T-helper 1 cell treated with Interleukin-12 subunit alpha and Interleukin-12 subunit beta and Interleukin-4 antibody, amounts not matched to agents 30 ng/mL and 1 ng/mL, for 36 hours (primary cell): ENCODE data around the gene MAMLD1. TPM values are rescaled to one million over a fixed set of nuclear protein-coding genes. Genes with fewer than 3 reads are reported as not detected.

Experiments
- intact Hi-C: fragments of 100-400 bp; cut with micrococcal nuclease; formaldehyde crosslinking; loops from one replicate; pipeline ENCODE4 v1.15.1; 2024
- total RNA-seq: library from RNA; stranded (reverse); gene quantifications from 2 replicates; pipeline ENCODE4 v1.2.3, GENCODE V29; 2022

The MAMLD1 gene
- total RNA-seq, 1 donor from 2014 or later, result 20.7 TPM

GRCh38 chrX:150454508-150455214 is 91.5 kb downstream of the MAMLD1 start:
- intact Hi-C loops, result no loop called here

DNA sequence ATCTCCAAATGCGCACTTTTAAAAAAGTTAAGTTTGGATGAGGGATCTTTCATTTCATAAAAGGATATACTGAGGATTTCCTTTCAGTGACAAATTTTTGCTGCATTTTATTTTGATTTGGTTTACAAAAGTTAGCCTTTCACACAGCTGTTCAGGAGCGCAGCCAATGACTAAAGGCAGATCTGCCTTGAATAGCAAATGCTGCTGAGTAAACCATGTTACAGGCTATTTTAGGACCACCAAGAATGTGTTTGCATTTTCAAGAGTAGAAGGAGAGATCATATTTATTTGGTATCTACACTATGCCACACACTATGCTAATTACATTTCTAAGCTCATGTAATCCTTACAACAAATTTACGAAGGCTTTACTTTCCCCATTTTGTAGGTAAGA is 92.1 kb downstream of the MAMLD1 start:
- intact Hi-C loops, result no loop called here

- intact Hi-C loops, result no loop called here
These were observed 93.3 kb downstream of the MAMLD1 start for GRCh38 chrX:150456466-150456865.

GRCh38 chrX:150456941-150457340 is 93.8 kb downstream of the MAMLD1 start:
- intact Hi-C loops, result no loop called here

DNA sequence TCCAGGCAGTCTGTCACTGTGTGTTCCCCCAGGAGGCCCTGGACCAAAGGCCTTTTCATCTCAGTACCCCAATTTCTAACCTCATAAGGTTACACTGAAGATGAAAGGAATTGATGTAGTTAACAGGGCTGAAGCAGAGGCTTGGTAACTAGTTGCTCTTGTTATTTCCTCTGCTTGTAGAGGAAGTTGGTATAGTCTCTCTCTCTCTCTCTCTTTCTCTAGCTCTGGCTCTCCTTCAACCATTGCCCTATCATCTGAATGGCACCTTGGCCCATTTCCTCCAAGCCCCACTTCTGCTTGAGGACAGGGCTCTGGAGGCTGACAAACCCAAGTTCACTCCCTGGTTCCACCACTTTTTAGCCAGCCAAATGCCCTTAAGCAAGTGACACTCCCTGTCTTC is 96.1 kb downstream of the MAMLD1 start:
- intact Hi-C loops, result loop anchor here (1.0 kb wide), 1 partner anchor 20 kb away; no protein-coding TSS in a partner anchor

DNA sequence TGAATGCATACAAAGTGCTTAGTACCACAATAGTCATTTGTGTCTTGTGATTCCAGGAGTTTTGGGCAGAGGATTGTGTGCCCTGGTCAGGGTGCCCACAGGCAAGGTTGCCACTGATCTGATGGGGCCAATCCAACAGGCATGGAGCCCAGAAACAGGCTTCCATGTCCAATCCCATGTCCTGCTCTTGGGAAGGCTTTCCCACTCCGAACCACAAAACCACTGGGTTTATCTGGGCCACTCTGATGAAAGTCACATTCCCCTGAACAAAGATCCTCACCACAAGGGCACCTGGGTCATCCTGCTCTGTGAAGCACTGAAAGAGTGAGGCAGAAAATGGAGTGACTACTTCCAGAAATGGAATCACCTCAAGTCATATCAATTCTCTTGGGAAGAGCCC is 96.9 kb downstream of the MAMLD1 start:
- intact Hi-C loops, result no loop called here

GRCh38 chrX:150460781-150461180 is 97.7 kb downstream of the MAMLD1 start:
- intact Hi-C loops, result no loop called here

GRCh38 chrX:150463566-150463965 is 100.4 kb downstream of the MAMLD1 start:
- intact Hi-C loops, result no loop called here

- intact Hi-C loops, result no loop called here
These were observed 100.9 kb downstream of the MAMLD1 start for GRCh38 chrX:150464001-150464400.

DNA sequence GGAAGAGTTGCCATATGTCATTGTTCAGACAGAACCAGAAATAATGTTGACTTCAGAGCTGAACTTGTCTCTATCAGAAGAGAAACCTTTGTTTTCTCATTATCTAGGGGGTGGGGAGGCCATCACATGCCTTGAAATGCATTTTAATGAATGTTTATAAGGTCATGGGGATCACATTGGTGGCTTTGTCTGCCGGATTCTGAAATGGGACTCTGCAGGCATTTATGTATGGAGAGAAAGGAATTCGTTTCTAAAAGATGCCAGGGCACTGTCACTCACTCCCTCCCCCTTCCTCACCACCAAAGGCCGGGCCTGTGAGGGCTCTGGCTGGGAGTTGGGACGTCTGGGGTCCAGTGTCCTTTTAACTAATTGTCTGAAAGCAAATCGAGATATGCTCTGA is 102.2 kb downstream of the MAMLD1 start:
- intact Hi-C loops, result no loop called here

GRCh38 chrX:150465881-150466775 is 103.0 kb downstream of the MAMLD1 start:
- intact Hi-C loops, result no loop called here

DNA sequence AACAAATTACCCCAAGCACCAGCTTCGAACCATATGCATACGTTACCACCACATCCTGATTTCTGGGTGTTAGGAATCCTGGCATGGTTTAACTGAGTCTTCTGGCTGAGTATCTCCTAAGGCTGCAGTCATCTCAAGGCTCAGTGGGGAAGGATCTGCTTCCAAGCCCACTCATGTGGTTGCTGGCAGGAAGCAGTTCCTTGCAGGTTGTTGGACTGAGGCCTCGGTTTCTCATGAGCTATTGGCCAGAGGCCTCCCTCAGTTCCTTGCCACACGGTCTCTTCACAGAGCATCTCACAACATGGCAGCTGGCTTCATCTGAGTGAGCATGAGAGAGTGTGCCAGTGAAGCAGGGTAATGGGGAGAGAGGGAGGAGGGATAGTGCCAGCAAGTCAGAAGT is 109.2 kb downstream of the MAMLD1 start:
- intact Hi-C loops, result loop anchor here (10.0 kb wide), 1 partner anchor 268 kb away; no protein-coding TSS in a partner anchor

- intact Hi-C loops, result loop anchor here (10.0 kb wide), 1 partner anchor 269 kb away; no protein-coding TSS in a partner anchor
These were observed 110.3 kb downstream of the MAMLD1 start for GRCh38 chrX:150473371-150473770.

GRCh38 chrX:150475461-150475860 is 112.3 kb downstream of the MAMLD1 start:
- intact Hi-C loops, result loop anchor here (10.0 kb wide), 1 partner anchor 271 kb away; no protein-coding TSS in a partner anchor

GRCh38 chrX:150476164-150476699 is 113.1 kb downstream of the MAMLD1 start:
- intact Hi-C loops, result loop anchor here (10.0 kb wide), 1 partner anchor 271 kb away; no protein-coding TSS in a partner anchor

GRCh38 chrX:150477371-150477770 is 114.3 kb downstream of the MAMLD1 start:
- intact Hi-C loops, result loop anchor here (10.0 kb wide), 1 partner anchor 273 kb away; no protein-coding TSS in a partner anchor

GRCh38 chrX:150478496-150479492 is 115.7 kb downstream of the MAMLD1 start:
- intact Hi-C loops, result loop anchor here (1.0 to 10.0 kb wide), 5 partner anchors 19 to 540 kb away; partner anchors contain the start of genes EOLA2 and MTM1

DNA sequence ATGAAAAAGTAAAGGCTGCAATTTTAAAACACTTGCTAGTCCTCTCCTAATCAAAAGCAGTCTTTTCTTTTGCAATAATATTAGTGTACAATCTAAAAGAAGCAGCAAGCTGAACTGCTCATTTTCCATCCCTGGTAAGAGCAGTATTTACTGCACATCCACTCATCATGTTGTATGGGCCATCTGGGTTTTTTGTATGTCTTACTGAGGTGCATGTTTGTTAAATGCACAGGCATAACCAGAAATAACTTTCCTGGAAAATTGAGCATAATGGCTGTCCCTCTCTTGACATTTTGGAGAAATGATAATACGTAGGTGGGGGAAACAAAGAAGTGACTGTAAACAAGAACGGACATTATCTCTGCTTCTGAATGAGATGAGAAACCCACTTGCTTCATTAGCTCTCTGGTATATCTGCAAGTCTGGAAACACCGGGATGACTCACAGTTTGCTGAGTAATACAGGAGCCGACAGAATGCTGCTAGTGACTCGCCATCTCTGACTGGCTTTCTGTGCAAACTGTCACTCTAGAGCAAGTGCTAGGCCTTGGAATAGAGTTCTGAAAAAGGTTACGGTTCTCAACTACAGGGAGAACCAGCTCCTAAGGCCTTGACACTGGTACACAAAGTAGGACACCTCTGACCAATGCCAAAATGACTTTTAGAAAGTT is 119.6 kb downstream of the MAMLD1 start:
- intact Hi-C loops, result loop anchor here (1.0 to 10.0 kb wide), 6 partner anchors 116 to 519 kb away; partner anchors contain the start of genes CD99L2, HMGB3 and MAMLD1

DNA sequence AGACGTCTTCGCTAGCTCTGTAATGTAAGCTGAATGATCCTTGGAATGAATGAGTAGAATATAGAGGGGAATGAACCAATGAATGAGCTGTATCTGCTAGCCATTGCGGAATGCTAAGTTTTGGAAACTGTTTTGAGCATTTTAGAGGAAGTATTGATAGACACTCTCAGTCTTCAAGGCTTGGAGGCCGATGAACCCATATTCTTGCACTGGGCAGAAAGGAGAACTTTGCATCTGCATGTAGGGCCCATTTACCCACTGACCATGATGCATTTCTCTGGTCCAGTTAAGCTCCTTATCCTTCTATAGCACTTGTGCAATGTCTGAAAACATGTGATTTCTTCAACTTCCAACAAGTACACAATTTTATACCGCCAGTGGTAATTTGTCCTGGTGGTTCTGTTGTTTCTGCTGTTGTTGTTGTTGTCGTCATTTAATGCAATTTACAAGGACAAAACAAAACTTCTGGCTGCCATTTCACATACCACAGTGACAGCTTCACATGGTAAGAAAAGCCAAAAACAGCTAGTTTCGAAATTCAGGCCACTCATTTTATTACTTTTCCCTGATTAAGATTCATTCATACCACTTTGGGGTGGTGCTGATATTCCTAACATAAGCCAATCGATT is 120.4 kb downstream of the MAMLD1 start:
- intact Hi-C loops, result loop anchor here (1.0 to 10.0 kb wide), 4 partner anchors 117 to 499 kb away; partner anchors contain the start of genes CD99L2 and HMGB3
